GM21786 (cell line): ENCODE results near the gene SLC9A5.

Source experiments
- ATAC-seq: cut with Tn5 transposase; IDR thresholded peaks from one replicate; pipeline ENCODE4 v1.9.1; 2021; ENCODE audit not compliant: unreplicated experiment

Gene SLC9A5

DNA sequence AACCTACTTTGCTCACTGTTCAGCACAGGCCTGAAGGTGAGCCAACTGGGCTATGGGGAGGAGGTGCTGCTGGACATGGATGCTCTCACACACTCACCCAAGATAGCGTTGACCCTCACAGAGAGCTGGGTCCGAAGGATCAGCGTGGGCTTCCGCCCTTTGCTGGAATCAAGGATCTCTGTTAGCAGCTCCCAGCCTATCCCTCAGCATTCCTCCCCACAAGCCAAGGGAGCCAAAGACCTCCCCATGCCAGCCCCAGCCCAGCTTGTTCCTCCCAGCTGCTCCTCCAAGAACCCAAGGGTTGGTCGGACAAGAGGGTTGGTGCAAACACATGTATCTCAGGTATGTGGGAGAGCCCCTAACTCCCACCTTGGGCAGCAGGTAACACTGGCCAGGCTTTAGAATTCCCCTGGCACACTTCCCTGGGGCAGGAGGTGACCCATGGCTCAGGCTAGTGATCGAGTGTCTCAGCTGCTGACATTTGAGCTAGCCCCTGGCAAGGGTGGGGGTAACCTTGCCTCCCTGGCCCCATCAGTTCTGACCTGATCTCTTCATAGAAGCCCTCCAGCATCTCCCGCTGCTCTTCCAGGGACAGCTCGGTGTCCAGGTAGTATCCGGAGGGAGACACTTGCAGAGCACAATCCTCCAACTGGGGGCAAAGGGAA is 9.8 kb upstream of the SLC9A5 start:
- no peak for ATAC-seq

DNA sequence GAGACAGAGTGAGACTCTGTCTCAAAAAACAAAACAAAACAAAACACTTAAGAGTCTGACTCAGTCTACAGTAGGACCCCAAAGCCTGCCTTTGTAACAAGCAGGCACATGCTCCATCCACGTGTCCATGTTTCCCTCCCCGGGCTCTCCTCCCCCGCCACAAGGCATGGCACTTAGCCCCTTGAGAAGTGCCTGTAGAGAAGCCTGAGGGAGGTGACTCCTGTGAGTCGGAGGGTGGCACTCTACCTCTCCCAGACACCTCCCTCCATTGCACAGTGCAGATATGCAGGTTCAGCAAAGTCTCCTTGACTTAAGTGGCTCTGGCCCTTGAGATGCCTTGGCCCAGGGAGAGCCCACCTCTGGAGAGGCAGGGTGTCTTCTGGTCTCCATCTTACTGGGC is 8.3 kb upstream of the SLC9A5 start:
- no peak for ATAC-seq

DNA sequence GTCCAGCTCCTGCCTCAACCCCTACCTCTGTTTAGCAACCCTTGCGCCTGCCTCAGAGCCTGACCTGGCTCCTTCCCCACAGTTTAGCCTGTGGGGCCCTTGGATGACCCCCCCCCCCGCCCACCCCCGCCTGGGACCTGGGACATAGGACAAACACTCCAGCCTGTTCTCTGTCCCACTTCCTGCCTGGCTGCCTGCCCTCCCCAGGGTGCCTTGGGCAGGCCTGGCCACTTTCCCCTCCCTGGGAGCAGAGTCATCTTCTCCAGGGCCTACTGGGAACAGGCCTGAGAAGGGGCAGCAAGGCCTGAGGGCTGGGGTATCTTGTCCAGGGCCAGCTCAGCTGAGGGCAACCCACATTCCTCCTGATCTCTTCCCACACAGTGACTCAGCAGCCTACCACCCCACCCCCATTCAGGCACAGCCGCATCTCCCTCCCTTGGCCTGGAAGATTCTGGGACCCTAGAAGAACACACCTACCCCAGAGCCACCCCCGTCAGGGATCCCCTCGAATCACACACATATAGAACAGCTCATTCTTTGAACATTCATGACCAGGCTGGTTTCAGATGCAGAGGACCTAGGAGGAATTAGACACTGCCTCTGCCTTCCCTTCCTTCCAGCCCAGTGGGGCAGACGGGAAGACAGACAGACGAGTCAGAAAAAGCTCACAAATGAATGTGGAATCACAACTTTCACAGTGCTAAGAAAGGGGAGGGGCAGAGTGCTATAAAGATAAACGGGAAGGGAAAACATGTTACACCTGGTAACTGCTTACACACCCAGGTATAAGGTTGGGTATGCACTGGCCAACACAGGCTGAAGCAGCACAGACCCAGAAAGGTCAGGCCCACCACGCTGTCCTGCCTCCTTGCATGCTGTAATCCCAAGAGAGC is 7.5 kb upstream of the SLC9A5 start:
- ATAC-seq: no peak

DNA sequence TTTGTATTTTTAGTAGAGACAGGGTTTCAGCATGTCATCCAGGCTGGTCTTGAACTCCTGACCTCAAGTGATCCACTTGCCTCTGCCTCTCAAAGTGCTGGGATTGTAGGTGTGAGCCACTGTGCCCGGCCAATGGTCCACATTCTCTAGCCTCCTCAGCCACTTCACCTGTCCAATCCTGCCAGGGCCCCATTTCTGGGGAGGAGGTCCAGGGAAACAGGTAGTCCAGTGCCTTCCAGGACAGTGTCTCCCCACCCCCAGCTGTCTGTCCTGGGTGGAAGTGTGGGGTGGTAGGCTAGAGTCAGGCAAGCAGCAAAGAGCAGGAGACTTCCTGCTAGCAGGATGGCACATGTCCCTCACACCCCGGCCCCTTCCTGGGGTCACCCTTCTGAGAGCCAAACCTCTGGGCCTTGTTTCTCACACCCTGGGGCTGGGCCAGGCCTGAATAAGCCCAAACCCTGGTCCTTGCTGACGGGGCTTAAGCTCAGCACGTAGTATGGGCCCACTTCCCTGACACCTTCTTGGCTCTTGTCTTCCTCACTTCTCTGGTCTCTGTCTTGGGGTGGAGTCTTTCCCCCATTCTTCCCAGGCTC is 6.5 kb upstream of the SLC9A5 start:
- ATAC-seq: no peak

DNA sequence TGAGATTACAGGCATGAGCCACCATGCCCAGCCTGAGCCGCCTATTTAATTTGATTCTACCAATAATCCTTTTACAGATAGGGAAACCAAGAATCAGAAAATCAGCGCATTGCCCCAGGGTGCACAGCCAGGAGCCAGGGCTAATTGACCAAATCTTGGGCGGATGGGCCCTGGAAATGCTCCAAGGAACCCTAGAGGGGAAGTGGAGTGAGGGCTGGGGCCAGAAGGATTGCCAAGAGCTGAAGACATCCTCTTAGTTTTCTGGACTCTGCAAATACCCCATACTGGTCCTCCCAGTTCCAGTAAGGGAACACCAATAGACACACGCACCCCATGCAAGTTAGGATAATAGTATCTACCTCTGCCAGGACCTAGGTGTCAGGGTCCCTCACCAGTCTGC is 5.3 kb upstream of the SLC9A5 start:
- no peak for ATAC-seq

DNA sequence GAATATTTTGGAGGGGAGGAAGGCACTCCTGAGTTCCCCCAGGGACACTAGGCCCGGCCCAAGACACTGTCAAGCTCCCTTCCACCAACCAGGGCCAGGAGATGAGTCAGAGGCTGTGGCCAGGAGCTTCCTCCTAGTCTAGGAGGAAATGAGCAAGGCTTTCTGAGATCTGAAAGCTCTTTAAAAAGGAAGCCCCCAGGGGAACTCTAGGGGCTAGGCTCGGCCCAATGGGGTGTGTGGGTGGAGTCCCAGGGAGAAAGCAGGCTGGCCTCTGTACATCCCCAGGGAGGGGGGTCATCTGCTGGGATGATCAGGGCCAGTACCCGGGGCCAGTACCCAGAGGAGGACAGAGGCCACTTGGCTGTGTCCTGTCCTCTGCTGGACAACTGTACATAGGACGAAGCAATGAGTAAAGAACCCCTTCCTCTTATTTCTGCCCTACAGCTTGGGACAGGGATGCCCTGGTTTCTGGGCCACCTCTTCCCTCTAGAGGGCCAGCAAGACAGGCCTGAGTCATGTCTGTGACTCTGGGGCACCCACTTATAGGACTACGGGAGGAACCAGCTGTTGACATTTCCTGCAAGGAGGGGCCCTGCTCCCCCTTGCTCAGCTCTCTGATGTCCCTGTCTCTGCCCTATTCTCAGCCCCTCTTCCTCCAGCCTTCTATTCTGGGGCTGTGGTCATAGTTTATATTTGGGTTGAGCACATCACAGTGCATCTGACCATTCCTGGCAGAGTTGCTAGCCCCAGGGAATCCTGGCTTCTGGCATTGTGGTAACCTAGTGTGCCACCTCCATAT is 4.2 kb upstream of the SLC9A5 start:
- peak; percentile 59 for ATAC-seq

DNA sequence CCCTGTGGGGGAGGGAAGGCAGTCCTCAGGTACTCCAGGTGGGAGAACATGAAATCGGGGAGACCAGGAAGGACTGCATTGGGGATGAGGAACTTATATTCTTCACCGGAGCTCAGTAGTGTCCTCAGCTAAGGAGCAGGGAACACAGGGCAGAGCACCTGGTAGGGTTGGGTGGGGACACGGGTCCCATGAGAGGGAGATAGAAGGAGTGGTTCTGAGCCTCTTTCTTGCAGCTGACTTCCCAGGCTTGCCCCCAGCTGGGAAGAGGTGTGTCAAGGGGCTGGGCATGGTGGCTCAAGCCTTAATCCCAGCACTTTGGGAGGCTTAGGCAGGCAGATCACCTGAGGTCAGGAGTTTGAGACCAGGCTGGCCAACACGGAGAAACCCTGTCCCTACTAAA is 3.6 kb upstream of the SLC9A5 start:
- ATAC-seq: no peak

DNA sequence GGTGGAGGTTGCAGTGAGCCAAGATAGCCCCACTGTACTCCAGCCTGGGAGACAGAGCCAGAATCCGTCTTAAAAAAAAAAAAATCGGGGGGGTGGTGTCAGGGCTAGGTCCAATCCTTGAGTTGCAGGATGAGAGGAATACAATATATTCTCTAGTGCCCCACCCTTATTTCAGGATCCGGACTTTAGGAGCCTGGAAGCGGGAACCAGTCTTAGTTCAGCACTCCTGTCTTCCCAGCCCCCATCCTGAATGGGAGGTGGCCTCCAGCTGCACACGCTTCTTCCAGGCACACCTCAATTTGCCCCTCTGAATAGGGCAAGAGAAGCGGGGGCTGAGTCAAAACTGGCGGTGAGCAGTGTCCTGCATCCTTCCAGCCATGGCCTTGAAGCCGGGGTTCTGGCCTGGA is 3.1 kb upstream of the SLC9A5 start:
- no peak for ATAC-seq

DNA sequence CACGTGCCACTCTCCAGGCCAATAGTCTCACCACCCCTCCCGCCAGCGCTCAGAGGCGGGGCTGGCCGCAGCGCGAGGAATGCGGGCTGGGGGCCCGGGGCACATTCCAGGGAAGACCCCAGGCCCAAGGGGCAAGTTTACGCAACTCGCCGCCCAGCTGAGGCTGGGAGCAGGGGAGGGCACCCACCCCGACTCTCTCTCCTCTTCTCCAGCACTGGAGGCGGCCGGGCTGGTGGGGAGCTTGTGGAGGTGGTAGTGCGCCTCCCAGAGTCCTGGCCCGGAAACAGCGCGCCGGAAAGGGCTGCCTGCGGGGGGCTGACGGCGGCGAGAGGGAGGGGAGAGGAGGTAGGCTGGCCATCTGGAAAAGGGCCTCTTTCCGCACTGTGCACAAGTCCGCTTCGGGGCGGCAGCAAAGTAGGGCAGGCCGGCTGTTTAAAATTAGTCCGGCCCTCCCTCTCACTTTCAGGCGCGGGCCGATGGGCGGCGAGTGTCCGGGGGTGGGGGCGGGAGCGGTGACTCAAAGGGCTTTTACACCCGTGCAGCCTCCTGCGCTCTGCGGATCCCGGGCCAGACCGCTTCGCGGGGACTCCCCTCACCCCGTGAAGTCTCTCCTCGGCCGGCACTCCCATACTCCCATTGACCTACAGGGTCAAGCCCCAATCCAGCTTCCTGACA is 2.6 kb upstream of the SLC9A5 start:
- no peak for ATAC-seq

DNA sequence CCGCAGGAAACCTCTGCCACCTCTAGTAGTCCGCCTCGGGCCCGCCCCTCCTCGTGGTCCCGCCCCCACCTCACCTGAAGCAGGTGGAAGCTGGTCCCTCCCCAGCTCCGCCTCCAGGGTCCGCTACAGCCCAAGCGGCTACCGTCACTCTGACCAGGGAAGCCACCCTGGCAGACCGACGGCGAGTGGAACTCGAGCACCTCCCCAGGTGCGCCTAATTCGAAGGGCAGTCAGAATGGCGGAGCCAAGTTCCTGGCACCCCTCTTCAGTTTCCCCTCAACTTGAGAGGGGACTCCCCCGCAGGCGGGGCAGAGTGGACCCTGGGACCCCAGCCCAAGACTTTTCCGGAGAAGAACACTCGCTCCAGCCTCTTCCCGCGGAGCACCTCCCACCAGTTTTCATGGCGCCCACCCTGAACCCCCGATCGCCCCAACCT is 2.0 kb upstream of the SLC9A5 start:
- no peak for ATAC-seq

DNA sequence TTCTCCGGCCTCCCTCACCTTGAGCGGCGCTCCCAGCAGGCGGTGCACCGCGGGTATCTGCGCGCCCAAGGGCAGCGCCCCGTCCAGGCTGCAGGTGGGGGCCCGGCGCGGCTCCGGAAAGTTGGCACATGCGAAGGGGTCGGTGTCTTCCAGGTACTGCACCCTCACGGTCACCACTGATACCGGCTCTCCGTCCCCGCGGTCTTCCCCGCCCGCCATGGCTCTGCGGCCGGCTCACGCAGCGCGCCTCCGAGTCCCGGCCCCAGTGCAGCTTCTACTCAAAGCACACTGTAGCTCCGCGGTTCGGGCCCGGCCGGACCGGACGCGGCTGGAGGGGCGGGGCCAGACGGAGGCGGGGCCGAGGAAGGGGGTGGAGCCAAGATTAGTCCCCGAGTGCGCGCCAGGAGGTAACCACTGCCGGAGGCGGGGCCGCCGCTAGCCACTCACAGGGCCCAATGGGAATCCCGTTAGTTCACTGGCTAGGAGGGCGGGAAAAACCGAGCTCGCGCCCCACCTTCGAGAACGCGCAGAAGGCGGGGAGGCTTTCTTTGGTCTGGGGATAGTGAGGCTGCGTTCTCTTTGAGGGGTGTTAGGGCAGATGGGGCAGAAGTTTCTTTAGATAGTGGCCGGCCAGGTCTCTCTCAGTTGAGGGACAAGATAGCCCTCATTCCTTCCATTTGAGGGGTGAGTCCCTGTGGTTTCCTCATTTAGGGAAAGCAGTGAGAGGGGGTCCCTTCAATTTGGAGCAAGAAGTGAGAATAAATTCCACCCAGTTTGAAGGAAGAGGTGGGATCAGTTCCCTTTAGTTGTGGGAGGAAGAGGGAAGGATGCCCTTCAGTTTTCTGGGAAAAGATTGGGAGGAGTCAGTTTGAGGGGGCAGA is 1.3 kb upstream of the SLC9A5 start, which contains the start of gene FHOD1:
FHOD1 (minus strand) TSS at position 290 of the 881 bp plus-strand sequence; CDS start at position 219, 71 bp downstream.
- ATAC-seq: peak; percentile 35

DNA sequence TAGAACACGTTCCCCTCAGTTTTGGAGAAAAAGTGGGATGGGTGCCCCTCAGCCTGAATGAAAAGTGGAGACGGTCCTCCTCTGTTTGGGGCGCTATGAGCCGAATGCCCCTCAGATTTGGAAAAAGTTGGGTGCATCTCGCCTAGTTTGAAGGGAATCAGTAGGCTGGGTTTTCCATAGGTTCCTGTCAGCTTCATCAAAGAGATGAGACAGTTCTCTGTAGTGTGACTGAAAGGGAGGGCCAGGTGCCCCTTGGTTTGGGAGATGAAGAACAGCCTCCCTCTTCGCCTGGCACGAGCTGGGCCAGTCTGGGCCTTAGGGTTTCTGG is 742 bp upstream of the SLC9A5 start:
- no peak for ATAC-seq

DNA sequence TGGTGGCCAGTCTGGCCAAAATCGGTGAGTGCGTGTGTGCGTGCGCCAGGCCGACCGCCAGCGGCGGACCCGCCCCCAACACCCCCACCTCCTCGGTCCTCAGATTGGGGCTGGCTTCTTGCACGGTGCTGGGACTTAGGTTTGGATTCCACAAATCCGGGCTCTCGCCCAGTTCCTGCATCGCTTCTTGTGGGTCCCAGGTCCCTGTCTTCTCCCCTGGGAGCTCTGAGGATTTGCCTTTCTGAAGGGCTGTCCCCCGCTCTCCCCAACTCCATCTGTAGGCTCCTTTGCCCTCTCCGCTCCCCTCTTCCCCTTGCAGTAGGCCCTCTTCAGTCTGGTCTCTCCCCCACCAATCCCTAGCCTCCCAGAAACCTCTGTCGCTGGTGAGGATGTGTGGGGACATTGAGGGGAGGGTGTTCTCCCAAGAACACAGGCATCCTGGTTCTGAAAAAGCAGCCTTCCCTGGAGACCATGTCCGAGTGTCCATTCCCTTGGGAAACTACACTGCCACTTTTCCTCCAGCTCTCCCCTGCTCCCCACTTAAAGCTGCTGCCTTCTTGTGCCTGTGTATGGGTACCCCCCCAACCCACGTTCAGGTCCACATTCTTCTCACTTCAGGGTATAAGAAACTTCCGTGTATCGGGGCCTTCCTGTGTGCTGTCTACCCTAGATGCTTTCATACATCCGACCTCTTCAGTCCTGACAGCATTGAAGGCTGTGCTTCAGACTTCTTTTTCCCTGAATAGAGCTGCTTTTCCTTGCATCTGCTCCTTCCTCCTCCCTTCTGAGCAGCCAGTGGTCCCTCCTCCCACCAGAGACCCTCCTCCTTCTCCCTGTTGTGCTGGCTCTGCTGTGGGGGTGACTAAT is 632 bp downstream of the SLC9A5 start:
- no peak for ATAC-seq

DNA sequence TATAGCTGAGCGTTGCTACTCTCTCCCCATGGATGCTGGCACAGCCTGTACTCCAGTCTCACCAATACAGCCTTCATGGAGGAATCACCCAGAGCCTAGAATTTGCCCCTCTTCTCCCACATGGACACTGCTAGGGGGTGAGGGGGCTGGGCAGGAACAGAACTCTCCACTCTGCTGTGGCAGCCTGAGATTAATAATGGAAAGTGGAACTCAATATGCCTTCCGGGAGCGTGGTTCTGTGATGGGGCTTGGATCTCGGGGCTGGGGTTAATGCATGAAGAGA is 1.2 kb downstream of the SLC9A5 start:
- no peak for ATAC-seq

DNA sequence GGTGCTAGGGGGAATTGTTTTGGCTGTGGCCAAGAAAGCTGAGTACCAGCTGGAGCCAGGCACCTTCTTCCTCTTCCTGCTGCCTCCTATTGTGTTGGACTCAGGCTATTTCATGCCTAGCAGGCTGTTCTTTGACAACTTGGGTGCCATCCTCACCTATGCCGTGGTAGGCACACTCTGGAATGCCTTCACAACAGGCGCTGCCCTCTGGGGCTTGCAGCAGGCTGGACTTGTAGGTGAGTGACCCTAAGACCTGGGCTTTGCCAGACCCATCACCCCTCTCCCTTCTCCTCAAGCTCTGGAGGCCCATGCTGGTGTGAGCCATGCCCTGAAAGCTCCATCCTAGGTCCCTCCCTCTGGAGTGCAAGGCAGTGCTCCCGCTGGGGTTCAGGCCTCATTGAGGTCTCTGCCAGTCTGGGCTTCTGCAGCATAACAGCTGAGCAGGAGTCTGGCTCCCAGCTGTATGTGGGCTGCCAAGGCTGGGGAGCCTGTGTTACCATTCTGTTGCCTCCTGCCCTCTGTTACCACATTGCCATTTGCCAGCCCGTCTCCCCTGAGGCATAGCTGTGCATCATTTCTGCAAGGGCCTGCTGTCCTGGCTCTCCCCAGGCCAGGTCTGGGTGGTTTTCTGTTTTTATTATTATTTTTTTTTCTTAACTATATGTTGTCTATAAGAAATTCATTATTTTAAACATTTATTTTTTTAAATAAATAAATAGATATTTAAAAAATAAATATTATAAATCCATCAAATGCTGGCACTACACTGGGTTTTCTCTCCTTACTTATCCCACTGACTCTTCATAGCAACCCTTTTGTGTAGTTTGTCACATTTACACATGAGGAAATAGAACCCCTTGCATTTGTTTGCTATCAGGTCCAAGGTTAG is 4.1 kb downstream of the SLC9A5 start:
- no peak for ATAC-seq

DNA sequence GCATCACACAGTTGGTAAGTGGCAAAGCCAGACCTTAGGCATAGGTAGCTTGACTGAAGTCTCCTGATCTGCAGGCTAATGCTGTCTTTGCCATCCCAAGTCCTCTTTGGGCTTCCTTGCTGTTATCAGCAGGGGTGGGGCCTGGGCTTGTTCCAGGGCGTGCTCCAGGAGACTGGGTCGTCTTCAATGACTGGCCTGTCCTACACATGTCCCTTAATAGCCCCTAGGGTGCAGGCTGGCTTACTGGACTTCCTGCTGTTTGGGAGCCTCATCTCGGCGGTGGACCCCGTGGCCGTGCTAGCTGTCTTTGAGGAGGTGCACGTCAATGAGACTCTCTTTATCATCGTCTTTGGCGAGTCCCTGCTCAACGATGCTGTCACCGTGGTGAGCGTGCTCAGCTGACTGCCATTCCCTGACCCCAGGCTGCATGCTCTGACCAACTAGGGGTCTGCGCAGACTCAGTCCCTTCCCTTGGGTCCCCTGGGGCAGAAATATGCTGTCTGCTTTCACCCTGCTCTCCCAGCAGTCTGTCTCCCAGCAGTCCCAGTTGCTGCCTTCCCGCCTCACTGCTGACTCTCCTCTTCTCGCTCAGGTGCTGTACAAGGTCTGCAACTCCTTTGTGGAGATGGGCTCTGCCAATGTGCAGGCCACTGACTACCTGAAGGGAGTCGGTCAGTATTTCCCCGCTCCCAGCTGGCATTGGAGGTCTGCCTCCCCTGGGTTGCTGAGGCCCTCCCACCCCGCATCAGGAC is 6.2 kb downstream of the SLC9A5 start:
- no peak for ATAC-seq

DNA sequence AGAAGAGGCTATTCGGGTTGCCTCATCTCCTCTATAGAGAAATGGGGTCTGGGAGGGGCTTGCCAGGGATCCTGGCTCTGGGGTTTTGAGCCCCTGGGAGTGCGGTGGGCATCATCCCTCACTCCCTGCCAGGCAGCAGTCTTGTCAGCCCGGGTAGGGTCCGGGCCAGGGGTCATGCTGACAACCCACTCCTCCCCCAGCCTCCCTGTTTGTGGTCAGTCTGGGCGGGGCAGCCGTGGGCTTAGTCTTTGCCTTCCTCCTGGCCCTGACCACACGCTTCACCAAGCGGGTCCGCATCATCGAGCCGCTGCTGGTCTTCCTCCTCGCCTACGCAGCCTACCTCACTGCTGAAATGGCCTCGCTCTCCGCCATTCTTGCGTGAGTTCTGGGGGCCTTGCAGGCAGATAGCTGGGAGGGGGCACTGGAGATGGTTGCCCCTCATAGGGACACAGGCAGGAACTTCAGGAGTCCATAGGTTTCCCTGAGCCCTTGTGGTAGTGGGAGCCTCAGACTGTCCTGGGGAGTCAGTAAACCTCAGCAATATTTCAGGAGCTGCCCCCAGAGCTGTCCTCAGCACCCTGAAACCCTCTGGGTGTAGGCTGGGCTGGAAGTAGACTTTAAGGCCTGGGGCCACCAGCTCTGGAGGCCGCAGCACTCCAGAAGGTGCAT is 6.9 kb downstream of the SLC9A5 start:
- ATAC-seq: no peak
